Kidney (tissue), 14 donors: ENCODE results near the gene MISP. TPM values are rescaled to one million over a fixed set of nuclear protein-coding genes. Genes with fewer than 3 reads are reported as not detected.

Source experiments
- DNase-seq, 5 donors: peaks; one replicate each; pipeline ENCODE4 v3.0.0-alpha.2; 2013 to 2020
- FAIRE-seq: peaks from 2 replicates; lab custom pipeline; 2012; peaks lifted over from hg19 to GRCh38; lab: Jason Lieb, UNC
- H3K27ac ChIP-seq, 2 donors: one replicate each; pipeline ENCODE4 v1.7.0; 2013; ENCODE audit warnings: low read depth in 2 of 2, low read length in 2 of 2, inconsistent platforms in 1 of 2
- H3K27me3 ChIP-seq: one replicate; pipeline ENCODE4 v1.7.1; 2013; ENCODE audit warnings: low read length, inconsistent platforms; ENCODE audit not compliant: control insufficient read depth, insufficient read depth
- H3K36me3 ChIP-seq, 3 donors: one replicate each; pipeline versions ENCODE4 v1.7.0 to v1.7.1; 2013; ENCODE audit warnings: low read length in 3 of 3, control low read depth in 1 of 3, inconsistent platforms in 1 of 3; ENCODE audit not compliant: insufficient read depth in 3 of 3, control insufficient read depth in 2 of 3
- H3K4me1 ChIP-seq, 3 donors: one replicate each; pipeline versions ENCODE4 v1.7.0 to v1.7.1; 2013; ENCODE audit warnings: low read length in 3 of 3, inconsistent platforms in 1 of 3, low read depth in 1 of 3; ENCODE audit not compliant: control insufficient read depth in 2 of 3, insufficient read depth in 2 of 3
- H3K4me3 ChIP-seq, 3 donors: one replicate each; pipeline versions ENCODE4 v1.7.0 to v1.8.1; 2013; ENCODE audit warnings: low read length in 3 of 3, control low read depth in 1 of 3, inconsistent platforms in 1 of 3
- H3K9ac ChIP-seq, 3 donors: one replicate each; pipeline versions ENCODE4 v1.7.0 to v1.7.1; 2013; ENCODE audit warnings: low read length in 3 of 3, control low read depth in 1 of 3, inconsistent platforms in 1 of 3
- H3K9me3 ChIP-seq, 3 donors: one replicate each; pipeline versions ENCODE4 v1.7.0 to v1.7.1; 2013; ENCODE audit warnings: low read length in 3 of 3, control low read depth in 1 of 3, inconsistent platforms in 1 of 3; ENCODE audit not compliant: control insufficient read depth in 2 of 3, insufficient read depth in 1 of 3
- intact Hi-C: fragments of 100-400 bp; cut with DNase I; formaldehyde crosslinking; loops from one replicate; pipeline ENCODE4 v1.11.1; 2022
- polyA plus RNA-seq: library from polyadenylated mRNA; stranded (reverse); fragments of 350-450 nt; fragmentation: Illumina TruSeq; extraction: RNeasy Lipid Tissue Mini Kit (QIAGEN cat#74804); gene quantifications from one replicate; pipeline ENCODE4 v1.2.3, GENCODE V29; 2014; ENCODE audit warnings: low read depth, low replicate concordance; ENCODE audit not compliant: insufficient read depth
- total RNA-seq: library from RNA; stranded (reverse); fragmentation: NEBNext Ultra II Directional; extraction: Animal tissue kit (Norgen Biotek cat#: 25700); gene quantifications from one replicate; pipeline ENCODE4 v1.2.1, GENCODE V29; 2021
- TF ChIP-seq, protein P1 (sequence below): IDR thresholded peaks from 3 replicates; pipeline ENCODE4 v1.5.1; 2012; ENCODE audit warnings: mild to moderate bottlenecking, moderate library complexity, borderline replicate concordance; ENCODE audit not compliant: insufficient read depth; ENCODE audit errors: extremely low read depth
- donor health status: control.
- donor health status: control.
- donor health status: control.
- donor health status: control.
- donor health status: control.
- donor health status: DM: yes; HTN: yes; CAD: no.
- donor health status: Normal renal cell carcinoma (clear cell type).

Gene MISP
- total and polyA plus RNA-seq, 2 donors from 2014 or later: 17.8 to 19.6 TPM

DNA sequence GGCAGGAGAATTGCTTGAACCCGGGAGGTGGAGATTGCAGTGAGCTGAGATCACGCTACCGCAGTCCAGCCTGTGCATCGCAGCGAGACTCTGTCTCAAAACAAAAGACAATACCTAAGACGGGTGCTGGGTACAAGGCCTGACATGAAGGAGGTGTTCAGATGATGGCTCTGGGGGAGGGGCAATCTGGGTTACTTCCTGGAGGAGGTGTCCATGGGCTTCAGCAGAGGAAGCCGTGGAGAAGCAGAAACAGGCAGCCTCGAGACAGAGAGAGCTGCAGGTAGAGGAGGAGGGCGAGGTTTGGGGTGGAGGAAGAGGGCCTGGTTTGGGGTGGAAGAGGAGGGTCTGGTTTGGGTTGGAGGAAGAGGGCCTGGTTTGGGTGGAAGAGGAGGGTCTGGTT, 3.6 kb downstream of the MISP start:
- TF ChIP-seq, protein P1, sequence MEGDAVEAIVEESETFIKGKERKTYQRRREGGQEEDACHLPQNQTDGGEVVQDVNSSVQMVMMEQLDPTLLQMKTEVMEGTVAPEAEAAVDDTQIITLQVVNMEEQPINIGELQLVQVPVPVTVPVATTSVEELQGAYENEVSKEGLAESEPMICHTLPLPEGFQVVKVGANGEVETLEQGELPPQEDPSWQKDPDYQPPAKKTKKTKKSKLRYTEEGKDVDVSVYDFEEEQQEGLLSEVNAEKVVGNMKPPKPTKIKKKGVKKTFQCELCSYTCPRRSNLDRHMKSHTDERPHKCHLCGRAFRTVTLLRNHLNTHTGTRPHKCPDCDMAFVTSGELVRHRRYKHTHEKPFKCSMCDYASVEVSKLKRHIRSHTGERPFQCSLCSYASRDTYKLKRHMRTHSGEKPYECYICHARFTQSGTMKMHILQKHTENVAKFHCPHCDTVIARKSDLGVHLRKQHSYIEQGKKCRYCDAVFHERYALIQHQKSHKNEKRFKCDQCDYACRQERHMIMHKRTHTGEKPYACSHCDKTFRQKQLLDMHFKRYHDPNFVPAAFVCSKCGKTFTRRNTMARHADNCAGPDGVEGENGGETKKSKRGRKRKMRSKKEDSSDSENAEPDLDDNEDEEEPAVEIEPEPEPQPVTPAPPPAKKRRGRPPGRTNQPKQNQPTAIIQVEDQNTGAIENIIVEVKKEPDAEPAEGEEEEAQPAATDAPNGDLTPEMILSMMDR: no peak
- H3K36me3 ChIP-seq: no peaks in the 10 kb centered on the region
- DNase-seq (no peak), FAIRE-seq (no peak)
- H3K4me1 ChIP-seq: peaks cover 0 to 8% (median 0%) of the 10 kb centered on the region in 3 donors
- no peak overlapping the region for H3K27ac ChIP-seq
- H3K9ac ChIP-seq: no peak overlapping the region
- H3K27me3 ChIP-seq: no peaks in the 10 kb centered on the region
- intact Hi-C loops: no loop called here
- peaks cover 0 to 3% (median 0%) of the 10 kb centered on the region in 3 donors for H3K9me3 ChIP-seq
- no peak overlapping the region for H3K4me3 ChIP-seq

DNA sequence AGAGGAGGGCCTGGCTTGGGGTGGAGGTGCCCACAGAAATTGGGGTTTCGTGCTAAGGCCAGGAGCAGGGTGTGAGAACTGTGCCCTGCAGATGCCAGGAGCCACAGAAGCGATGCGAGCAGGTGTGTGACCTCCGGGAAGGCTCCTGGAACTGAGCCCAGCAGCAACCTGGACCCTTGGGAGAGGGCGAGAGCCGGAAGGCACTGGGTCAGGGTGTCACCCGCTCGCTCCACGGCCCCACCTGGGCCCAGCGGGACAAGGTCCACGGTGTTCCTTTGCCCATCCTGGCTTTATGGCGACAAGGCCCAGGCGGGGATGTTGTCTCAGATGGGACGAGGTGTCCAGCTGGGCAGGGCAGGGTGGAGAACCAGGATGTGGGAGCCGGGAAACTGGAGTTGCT, 4.2 kb downstream of the MISP start:
- Histone ChIP-seq H3K9ac (no peak overlapping the region), H3K4me3 (no peak overlapping the region), H3K27ac (no peak overlapping the region), H3K4me1 (peaks cover 0 to 8% (median 0%) of the 10 kb centered on the region in 3 donors), H3K9me3 (peaks cover 0 to 3% (median 0%) of the 10 kb centered on the region in 3 donors), H3K27me3 (no peaks in the 10 kb centered on the region), H3K36me3 (no peaks in the 10 kb centered on the region)
- DNase-seq (no peak), FAIRE-seq (no peak)
- TF ChIP-seq, protein P1: no peak
- intact Hi-C loops: no loop called here

DNA sequence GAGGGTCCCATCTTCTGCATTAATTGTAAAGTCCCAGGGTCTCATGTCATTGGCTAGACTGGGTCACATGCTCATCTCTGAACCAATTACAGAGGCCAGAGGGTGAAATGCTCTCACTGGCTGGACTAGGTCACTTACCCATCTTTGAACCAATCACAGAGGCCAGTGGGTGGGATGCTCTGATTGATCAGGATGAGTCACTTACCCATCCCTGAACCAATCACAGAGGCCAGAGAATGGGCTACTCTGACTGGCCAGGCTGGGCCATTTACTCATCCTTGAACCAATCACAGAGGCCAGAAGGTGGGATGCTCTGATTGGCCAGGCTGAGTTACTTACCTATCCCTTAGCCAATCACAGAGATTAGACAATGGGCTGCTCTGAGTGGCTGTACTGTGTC, 5.3 kb downstream of the MISP start:
- no peak for FAIRE-seq
- intact Hi-C loops: no loop called here
- TF ChIP-seq, protein P1: no peak
- H3K27me3 ChIP-seq: no peaks in the 10 kb centered on the region
- H3K4me3 ChIP-seq: no peak overlapping the region
- H3K36me3 ChIP-seq: no peaks in the 10 kb centered on the region
- no peak overlapping the region for H3K27ac ChIP-seq
- peaks cover 0 to 3% (median 0%) of the 10 kb centered on the region in 3 donors for H3K9me3 ChIP-seq
- H3K4me1 ChIP-seq: peaks cover 0 to 5% (median 0%) of the 10 kb centered on the region in 3 donors
- no peak overlapping the region for H3K9ac ChIP-seq
- no peak for DNase-seq
